CD4-positive, alpha-beta T cell treated with Interleukin-2 at 100 ng/mL for 4 hours (primary cell): ENCODE data around the gene EFNA2.
"Not testable (repeated sequence)": the region's sequence is repeated elsewhere in the genome, so short reads cannot be mapped to it uniquely, and the experiment has no call there.

ENCODE experiments used
- DNase-seq: peaks from one replicate; pipeline ENCODE4 v3.0.0-alpha.2; 2020; ENCODE audit warnings: low spot score

EFNA2 gene

GRCh38 chr19:1298235-1298634, 12.6 kb downstream of the EFNA2 start:
- no peak for DNase-seq

GRCh38 chr19:1299801-1300200, 14.1 kb downstream of the EFNA2 start:
- DNase-seq = no peak

- no peak for DNase-seq
These were observed 15.2 kb downstream of the EFNA2 start for GRCh38 chr19:1300744-1301490.

- no peak for DNase-seq
These were observed 17.0 kb downstream of the EFNA2 start for GRCh38 chr19:1302533-1303239.

- DNase-seq = no peak
These were observed 18.7 kb downstream of the EFNA2 start for GRCh38 chr19:1304197-1304924.

GRCh38 chr19:1305354-1305753, 19.7 kb downstream of the EFNA2 start:
- DNase-seq = not testable (repeated sequence)

- no peak for DNase-seq
These were observed 21.6 kb downstream of the EFNA2 start for GRCh38 chr19:1307320-1307719.

- DNase-seq = no peak
These were observed 22.2 kb downstream of the EFNA2 start for GRCh38 chr19:1307755-1308303.

- no peak for DNase-seq
These were observed 23.0 kb downstream of the EFNA2 start for GRCh38 chr19:1308718-1309117.

GRCh38 chr19:1309977-1310852, 24.5 kb downstream of the EFNA2 start:
- no peak for DNase-seq

- no peak for DNase-seq
These were observed 25.1 kb downstream of the EFNA2 start for GRCh38 chr19:1310853-1311180.

- no peak for DNase-seq
These were observed 25.9 kb downstream of the EFNA2 start for GRCh38 chr19:1311543-1312091.

GRCh38 chr19:1312767-1313694, 27.4 kb downstream of the EFNA2 start:
- DNase-seq = no peak

GRCh38 chr19:1313695-1314613, 28.3 kb downstream of the EFNA2 start:
- no peak for DNase-seq

- no peak for DNase-seq
These were observed 29.9 kb downstream of the EFNA2 start for GRCh38 chr19:1315470-1316166.

- no peak for DNase-seq
These were observed 30.8 kb downstream of the EFNA2 start for GRCh38 chr19:1316466-1316865.

- DNase-seq = no peak
These were observed 31.8 kb downstream of the EFNA2 start for GRCh38 chr19:1317274-1318003.
